Keratinocyte (primary cell): Measurements from ENCODE around the gene RNU6-9. TPM values are rescaled to one million over a fixed set of nuclear protein-coding genes. Genes with fewer than 3 reads are reported as not detected.

Experiments
- DNase-seq: peaks from one replicate; pipeline ENCODE4 v3.0.0-alpha.2; 2011; ENCODE audit warnings: low read depth, missing footprints, low spot score
- FAIRE-seq: peaks from 2 replicates; lab custom pipeline; 2011; peaks lifted over from hg19 to GRCh38; lab: Jason Lieb, UNC
- H2AFZ ChIP-seq: 2 replicates; pipeline ENCODE4 v1.6.0; 2012; ENCODE audit warnings: low read length, control low read depth, inconsistent platforms; ENCODE audit not compliant: control insufficient read depth
- H3K27ac ChIP-seq: 2 replicates; pipeline ENCODE4 v1.5.1; 2011; ENCODE audit warnings: low read length; ENCODE audit not compliant: control insufficient read depth, insufficient read depth
- H3K27me3 ChIP-seq: 3 replicates; pipeline ENCODE4 v1.6.0; 2011; ENCODE audit warnings: low read length; ENCODE audit not compliant: control insufficient read depth, insufficient read depth; ENCODE audit errors: extremely low read depth
- H3K36me3 ChIP-seq, 2 experiments: 2 replicates in 1 of 2; 3 replicates in 1 of 2; pipeline ENCODE4 v1.5.1; 2011; ENCODE audit warnings: low read length in 2 of 2, mild to moderate bottlenecking in 1 of 2; ENCODE audit not compliant: control insufficient read depth in 2 of 2, insufficient read depth in 2 of 2; ENCODE audit errors: extremely low read depth in 1 of 2
- H3K4me1 ChIP-seq: 3 replicates; pipeline ENCODE4 v1.5.1; 2011; ENCODE audit warnings: low read length; ENCODE audit not compliant: control insufficient read depth, insufficient read depth; ENCODE audit errors: extremely low read depth
- H3K4me2 ChIP-seq: 3 replicates; pipeline ENCODE4 v1.6.0; 2011; ENCODE audit warnings: low read depth, low read length; ENCODE audit not compliant: control insufficient read depth, insufficient read depth; ENCODE audit errors: extremely low read depth
- H3K4me3 ChIP-seq, 3 experiments: fragments of 200-600 bp in 1 of 3; sonication (generic) in 1 of 3; 2 replicates in 2 of 3; 3 replicates in 1 of 3; pipeline ENCODE4 v1.5.1; 2011 to 2016; ENCODE audit warnings: low read length in 3 of 3, mild to moderate bottlenecking in 3 of 3, control low read depth in 2 of 3, inconsistent platforms in 1 of 3, low read depth in 1 of 3, mixed read lengths in 1 of 3, mixed run types in 1 of 3, moderate library complexity in 1 of 3; ENCODE audit not compliant: control insufficient read depth in 2 of 3, insufficient read depth in 2 of 3; ENCODE audit errors: extremely low read depth in 1 of 3
- H3K79me2 ChIP-seq: 2 replicates; pipeline ENCODE4 v1.6.0; 2012; ENCODE audit warnings: low read length; ENCODE audit not compliant: control insufficient read depth, insufficient read depth
- H3K9ac ChIP-seq: 3 replicates; pipeline ENCODE4 v1.6.0; 2011; ENCODE audit warnings: low read length; ENCODE audit not compliant: control insufficient read depth, insufficient read depth; ENCODE audit errors: extremely low read depth
- H3K9me1 ChIP-seq: 3 replicates; pipeline ENCODE4 v1.6.0; 2011; ENCODE audit warnings: low read length; ENCODE audit not compliant: control insufficient read depth, insufficient read depth; ENCODE audit errors: extremely low read depth
- H3K9me3 ChIP-seq: 2 replicates; pipeline ENCODE4 v1.5.1; 2012; ENCODE audit warnings: low read depth, low read length; ENCODE audit not compliant: control insufficient read depth
- H4K20me1 ChIP-seq: 3 replicates; pipeline ENCODE4 v1.6.0; 2011; ENCODE audit warnings: low read length; ENCODE audit not compliant: control insufficient read depth, insufficient read depth; ENCODE audit errors: extremely low read depth
- EZH2 ChIP-seq: IDR thresholded peaks from one replicate; pipeline ENCODE4 v1.6.1; 2012; ENCODE audit warnings: inconsistent platforms, mild to moderate bottlenecking, low read length, moderate library complexity
- dilution Hi-C: fragments of 300-500 bp; cut with MboI; formaldehyde crosslinking; loops from one replicate; pipeline ENCODE4 v1.7.0; 2020; ENCODE audit warnings: low sequenced_read_pairs; ENCODE audit not compliant: extremely low pct_ligation_motif_present
- polyA plus RNA-seq, 5 experiments: library from polyadenylated mRNA; depleted of rRNA in 3 of 5; stranded (reverse) in 3 of 5; stranded (forward) in 1 of 5; unstranded in 1 of 5; fragments of >200 nt; gene quantifications; 1 replicate in 1 of 5; 2 replicates in 3 of 5; 3 replicates in 1 of 5; pipeline versions ENCODE4 v1.2.1 to v1.2.3, GENCODE V29; 2011 to 2012; ENCODE audit warnings: missing spikeins in 2 of 5, low read depth in 1 of 5, low replicate concordance in 1 of 5
- TF ChIP-seq, protein P1 (sequence below), 3 experiments: IDR thresholded peaks in 1 of 3; conservative IDR thresholded peaks in 1 of 3; optimal IDR thresholded peaks in 1 of 3; 2 replicates in 2 of 3; 3 replicates in 1 of 3; pipeline versions ENCODE3 to v1.5.1; 2011; ENCODE audit warnings: low read length in 3 of 3, mild to moderate bottlenecking in 3 of 3, moderate library complexity in 2 of 3, control low read depth in 1 of 3, inconsistent platforms in 1 of 3; ENCODE audit not compliant: insufficient read depth in 2 of 3; ENCODE audit errors: extremely low read depth in 1 of 3

Gene RNU6-9
- polyA plus RNA-seq, 1 donor (not counting 4 experiments of a cell fraction or from before 2014, with no cell fraction given), result not detected

DNA sequence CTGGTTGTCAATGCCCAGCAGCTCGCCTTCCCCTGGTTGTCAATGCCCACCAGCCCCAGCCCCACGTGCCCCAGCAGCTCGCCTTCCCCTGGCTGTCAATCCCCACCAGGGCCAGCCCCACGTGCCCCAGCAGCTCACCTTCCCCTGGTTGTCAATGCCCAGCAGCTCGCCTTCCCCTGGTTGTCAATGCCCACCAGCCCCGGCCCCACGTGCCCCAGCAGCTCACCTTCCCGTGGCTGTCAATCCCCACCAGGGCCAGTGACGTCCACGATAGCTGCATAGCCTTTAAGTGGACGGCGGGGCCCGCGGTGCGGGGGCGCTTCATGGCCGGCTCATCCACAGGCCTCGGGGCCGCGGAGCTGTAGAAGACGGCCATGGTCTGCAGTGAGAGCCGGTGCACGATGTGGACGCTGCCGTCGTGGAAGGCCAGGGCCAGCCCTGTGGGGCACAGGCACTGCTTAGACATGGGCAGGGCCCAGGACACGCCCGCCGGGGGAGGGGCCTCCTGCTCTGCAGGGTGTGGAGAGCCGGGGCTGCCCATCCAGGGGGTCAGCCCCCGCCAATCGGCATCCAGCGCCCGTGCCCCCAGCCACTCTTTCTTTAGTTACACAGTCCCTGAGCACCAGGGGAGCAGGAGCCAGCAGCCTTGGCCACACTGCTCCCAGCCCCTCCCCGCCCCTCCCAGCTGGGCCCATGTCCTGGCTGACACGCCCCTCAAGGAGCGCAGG is 13.4 kb upstream of the RNU6-9 start:
- peaks cover 13 to 26% of the 10 kb centered on the region in 2 experiments for H3K36me3 ChIP-seq
- TF ChIP-seq, protein P1, sequence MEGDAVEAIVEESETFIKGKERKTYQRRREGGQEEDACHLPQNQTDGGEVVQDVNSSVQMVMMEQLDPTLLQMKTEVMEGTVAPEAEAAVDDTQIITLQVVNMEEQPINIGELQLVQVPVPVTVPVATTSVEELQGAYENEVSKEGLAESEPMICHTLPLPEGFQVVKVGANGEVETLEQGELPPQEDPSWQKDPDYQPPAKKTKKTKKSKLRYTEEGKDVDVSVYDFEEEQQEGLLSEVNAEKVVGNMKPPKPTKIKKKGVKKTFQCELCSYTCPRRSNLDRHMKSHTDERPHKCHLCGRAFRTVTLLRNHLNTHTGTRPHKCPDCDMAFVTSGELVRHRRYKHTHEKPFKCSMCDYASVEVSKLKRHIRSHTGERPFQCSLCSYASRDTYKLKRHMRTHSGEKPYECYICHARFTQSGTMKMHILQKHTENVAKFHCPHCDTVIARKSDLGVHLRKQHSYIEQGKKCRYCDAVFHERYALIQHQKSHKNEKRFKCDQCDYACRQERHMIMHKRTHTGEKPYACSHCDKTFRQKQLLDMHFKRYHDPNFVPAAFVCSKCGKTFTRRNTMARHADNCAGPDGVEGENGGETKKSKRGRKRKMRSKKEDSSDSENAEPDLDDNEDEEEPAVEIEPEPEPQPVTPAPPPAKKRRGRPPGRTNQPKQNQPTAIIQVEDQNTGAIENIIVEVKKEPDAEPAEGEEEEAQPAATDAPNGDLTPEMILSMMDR (optimal IDR thresholded peaks at IDR 0.05 in 1 of 3, IDR thresholded peaks at IDR 0.05 in 1 of 3, conservative IDR thresholded peaks at IDR 0.05 in 1 of 3; ENCODE audit: extremely low read depth in 1 of 3, insufficient read depth in 2 of 3, low read length in 3 of 3), result no peak
- TF ChIP-seq EZH2, result no peak
- no peak overlapping the region for H3K4me3 ChIP-seq
- H3K27ac ChIP-seq, result no peak overlapping the region
- peaks cover 6% of the 10 kb centered on the region for H3K4me1 ChIP-seq
- DNase-seq (no peak), FAIRE-seq (no peak)
- H3K9me1 ChIP-seq, result no peaks in the 10 kb centered on the region
- no peaks in the 10 kb centered on the region for H3K9me3 ChIP-seq
- H2AFZ ChIP-seq, result no peak overlapping the region
- H3K79me2 ChIP-seq, result no peaks in the 10 kb centered on the region
- H3K27me3 ChIP-seq, result no peaks in the 10 kb centered on the region
- H3K4me2 ChIP-seq, result no peak overlapping the region
- H4K20me1 ChIP-seq, result peaks cover 2% of the 10 kb centered on the region
- H3K9ac ChIP-seq, result no peak overlapping the region
- dilution Hi-C loops, result no loop called here

DNA sequence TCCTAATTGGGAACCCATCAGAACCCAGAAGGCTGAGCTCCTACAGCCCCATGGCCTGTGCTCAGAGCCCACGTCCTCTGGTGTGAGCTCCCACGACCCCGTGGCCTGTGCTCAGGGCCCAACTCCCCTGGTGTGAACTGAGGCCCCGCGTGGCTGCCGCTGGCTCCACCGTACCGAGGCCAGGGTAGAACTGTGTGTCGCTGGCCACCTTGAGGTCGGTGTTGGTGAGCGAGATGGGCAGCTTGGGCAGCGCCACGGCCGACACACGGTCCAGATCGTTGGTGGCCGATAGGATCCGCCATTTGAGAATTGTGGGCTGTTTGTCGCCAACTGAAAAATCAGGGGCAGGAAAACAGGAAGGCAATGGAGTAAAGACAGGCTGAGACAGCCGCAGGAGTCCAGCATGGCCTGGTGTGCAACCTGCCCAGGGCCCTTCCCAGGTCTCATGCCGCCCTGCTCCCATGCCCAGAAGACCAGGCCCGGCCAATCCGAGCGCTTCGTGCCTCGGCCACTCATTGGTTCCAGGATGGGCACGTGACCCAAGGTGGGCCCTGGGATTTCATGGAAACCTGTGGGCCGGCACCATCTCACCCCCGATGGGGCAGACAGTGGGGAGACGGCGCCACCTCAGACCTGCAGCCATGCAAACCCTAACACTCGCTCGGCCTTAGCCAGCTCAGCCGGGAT is 11.8 kb upstream of the RNU6-9 start:
- Histone ChIP-seq H3K27ac (no peak overlapping the region), H3K4me3 (no peak overlapping the region), H3K9me1 (no peaks in the 10 kb centered on the region), H2AFZ (no peak overlapping the region), H3K79me2 (no peaks in the 10 kb centered on the region), H4K20me1 (peaks cover 2% of the 10 kb centered on the region), H3K4me2 (no peak overlapping the region), H3K9ac (no peak overlapping the region), H3K4me1 (peaks cover 6% of the 10 kb centered on the region), H3K36me3 (peaks cover 10 to 19% of the 10 kb centered on the region in 2 experiments), H3K27me3 (no peaks in the 10 kb centered on the region), H3K9me3 (no peaks in the 10 kb centered on the region)
- TF ChIP-seq, protein P1 (optimal IDR thresholded peaks at IDR 0.05 in 1 of 3, IDR thresholded peaks at IDR 0.05 in 1 of 3, conservative IDR thresholded peaks at IDR 0.05 in 1 of 3; ENCODE audit: extremely low read depth in 1 of 3, insufficient read depth in 2 of 3, low read length in 3 of 3), result no peak
- TF ChIP-seq EZH2, result no peak
- FAIRE-seq, result no peak
- no peak for DNase-seq
- dilution Hi-C loops, result no loop called here
